Vagina (tissue), 2 donors: ENCODE results near the gene PCDHGB6. TPM values are rescaled to one million over a fixed set of nuclear protein-coding genes. Genes with fewer than 3 reads are reported as not detected.
"Not testable (repeated sequence)": the region's sequence is repeated elsewhere in the genome, so short reads cannot be mapped to it uniquely, and the experiment has no call there.

ENCODE experiments used
- DNase-seq, 2 donors: peaks; one replicate each; pipeline ENCODE4 v3.0.0-alpha.2; 2017; ENCODE audit errors: extremely low spot score in 2 of 2
- H3K27ac ChIP-seq: fragments of 200-600 bp; sonication (generic); one replicate; pipeline ENCODE4 v1.5.1; 2019
- H3K27me3 ChIP-seq: fragments of 200-600 bp; sonication (generic); one replicate; pipeline ENCODE4 v1.5.1; 2019
- H3K36me3 ChIP-seq, 2 donors: fragments of 200-600 bp; sonication (generic); one replicate each; pipeline ENCODE4 v1.5.1; 2017 to 2019
- H3K4me1 ChIP-seq: fragments of 200-600 bp; sonication (generic); one replicate; pipeline ENCODE4 v1.5.1; 2019
- H3K4me3 ChIP-seq, 2 donors: fragments of 200-600 bp; sonication (generic); 1 replicate in 1 of 2; 2 replicates in 1 of 2; pipeline ENCODE4 v1.5.1; 2016 to 2019
- H3K9me3 ChIP-seq: fragments of 200-600 bp; sonication (generic); one replicate; pipeline ENCODE4 v1.5.1; 2019
- POLR2A ChIP-seq, 2 donors: fragments of 450-650 bp; IDR thresholded peaks; one replicate each; pipeline ENCODE4 v1.6.1; 2017; ENCODE audit warnings: antibody characterized with exemption in 2 of 2, mild to moderate bottlenecking in 2 of 2, moderate library complexity in 2 of 2
- POLR2AphosphoS5 ChIP-seq, 2 donors: sonication (generic); formaldehyde crosslinking; IDR thresholded peaks; one replicate each; pipeline ENCODE4 v1.9.0; 2017; ENCODE audit warnings: antibody characterized with exemption in 2 of 2, mild to moderate bottlenecking in 2 of 2, low read depth in 1 of 2; ENCODE audit not compliant: insufficient read depth in 1 of 2
- intact Hi-C: fragments of 100-400 bp; cut with DNase I; formaldehyde crosslinking; loops from one replicate; pipeline ENCODE4 v1.15.1; 2023
- total RNA-seq: library from RNA; depleted of rRNA; stranded (reverse); fragments of >200 nt; gene quantifications from one replicate; pipeline ENCODE4 v1.2.3, GENCODE V29; 2016
- TF ChIP-seq, protein P1 (sequence below), 3 experiments: fragments of 450-650 bp in 2 of 3; fragments of 200-600 bp in 1 of 3; sonication (generic) in 1 of 3; IDR thresholded peaks; one replicate each; pipeline ENCODE4 v1.5.1; 2017 to 2019; ENCODE audit warnings: antibody characterized with exemption in 3 of 3, mild to moderate bottlenecking in 2 of 3, moderate library complexity in 2 of 3

Gene PCDHGB6
- total RNA-seq, 1 donor from 2014 or later = 12.5 TPM

- Histone ChIP-seq H3K4me1 (no peaks in the 10 kb centered on the region), H3K36me3 (peaks cover 0 to 6% of the 10 kb centered on the region in 2 donors), H3K9me3 (peaks cover 61% of the 10 kb centered on the region), H3K27ac (no peak overlapping the region), H3K4me3 (peak overlapping the region in 1 of 2 donors; percentile 10), H3K27me3 (no peaks in the 10 kb centered on the region)
- DNase-seq = no peak
- intact Hi-C loops = no loop called here
- TF ChIP-seq, protein P1, sequence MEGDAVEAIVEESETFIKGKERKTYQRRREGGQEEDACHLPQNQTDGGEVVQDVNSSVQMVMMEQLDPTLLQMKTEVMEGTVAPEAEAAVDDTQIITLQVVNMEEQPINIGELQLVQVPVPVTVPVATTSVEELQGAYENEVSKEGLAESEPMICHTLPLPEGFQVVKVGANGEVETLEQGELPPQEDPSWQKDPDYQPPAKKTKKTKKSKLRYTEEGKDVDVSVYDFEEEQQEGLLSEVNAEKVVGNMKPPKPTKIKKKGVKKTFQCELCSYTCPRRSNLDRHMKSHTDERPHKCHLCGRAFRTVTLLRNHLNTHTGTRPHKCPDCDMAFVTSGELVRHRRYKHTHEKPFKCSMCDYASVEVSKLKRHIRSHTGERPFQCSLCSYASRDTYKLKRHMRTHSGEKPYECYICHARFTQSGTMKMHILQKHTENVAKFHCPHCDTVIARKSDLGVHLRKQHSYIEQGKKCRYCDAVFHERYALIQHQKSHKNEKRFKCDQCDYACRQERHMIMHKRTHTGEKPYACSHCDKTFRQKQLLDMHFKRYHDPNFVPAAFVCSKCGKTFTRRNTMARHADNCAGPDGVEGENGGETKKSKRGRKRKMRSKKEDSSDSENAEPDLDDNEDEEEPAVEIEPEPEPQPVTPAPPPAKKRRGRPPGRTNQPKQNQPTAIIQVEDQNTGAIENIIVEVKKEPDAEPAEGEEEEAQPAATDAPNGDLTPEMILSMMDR (IDR thresholded peaks at IDR 0.05) = no peak
- TF ChIP-seq POLR2AphosphoS5 (IDR thresholded peaks at IDR 0.05; ENCODE audit: insufficient read depth in 1 of 2, low read depth in 1 of 2) (no peak), POLR2A (IDR thresholded peaks at IDR 0.05) (no peak)
These were observed 23.2 kb upstream of the PCDHGB6 start for GRCh38 chr5:141384471-141385267.

- H3K27me3 ChIP-seq, DNase-seq, H3K27ac ChIP-seq, H3K4me1 ChIP-seq, intact Hi-C loops, H3K36me3 ChIP-seq, H3K4me3 ChIP-seq: not testable (repeated sequence)
- peaks cover 69% of the 10 kb centered on the region for H3K9me3 ChIP-seq
These were observed 20.1 kb upstream of the PCDHGB6 start, which contains the start of gene PCDHGB4 for GRCh38 chr5:141387557-141388311. Gene PCDHGB4 (plus strand): TSS chr5:141387698. CDS start chr5:141387885, 187 bp downstream.

GRCh38 chr5:141388661-141389060, 19.2 kb upstream of the PCDHGB6 start:
- H3K4me3 ChIP-seq = no peak overlapping the region
- H3K4me1 ChIP-seq = no peaks in the 10 kb centered on the region
- DNase-seq = no peak
- intact Hi-C loops = no loop called here
- no peak overlapping the region for H3K27ac ChIP-seq
- no peaks in the 10 kb centered on the region for H3K27me3 ChIP-seq
- no peak for TF ChIP-seq POLR2AphosphoS5 (IDR thresholded peaks at IDR 0.05; ENCODE audit: insufficient read depth in 1 of 2, low read depth in 1 of 2)
- TF ChIP-seq, protein P1 (IDR thresholded peaks at IDR 0.05) = no peak
- TF ChIP-seq POLR2A (IDR thresholded peaks at IDR 0.05) = no peak
- H3K9me3 ChIP-seq = peaks cover 69% of the 10 kb centered on the region
- H3K36me3 ChIP-seq = peaks cover 0 to 9% of the 10 kb centered on the region in 2 donors

DNA sequence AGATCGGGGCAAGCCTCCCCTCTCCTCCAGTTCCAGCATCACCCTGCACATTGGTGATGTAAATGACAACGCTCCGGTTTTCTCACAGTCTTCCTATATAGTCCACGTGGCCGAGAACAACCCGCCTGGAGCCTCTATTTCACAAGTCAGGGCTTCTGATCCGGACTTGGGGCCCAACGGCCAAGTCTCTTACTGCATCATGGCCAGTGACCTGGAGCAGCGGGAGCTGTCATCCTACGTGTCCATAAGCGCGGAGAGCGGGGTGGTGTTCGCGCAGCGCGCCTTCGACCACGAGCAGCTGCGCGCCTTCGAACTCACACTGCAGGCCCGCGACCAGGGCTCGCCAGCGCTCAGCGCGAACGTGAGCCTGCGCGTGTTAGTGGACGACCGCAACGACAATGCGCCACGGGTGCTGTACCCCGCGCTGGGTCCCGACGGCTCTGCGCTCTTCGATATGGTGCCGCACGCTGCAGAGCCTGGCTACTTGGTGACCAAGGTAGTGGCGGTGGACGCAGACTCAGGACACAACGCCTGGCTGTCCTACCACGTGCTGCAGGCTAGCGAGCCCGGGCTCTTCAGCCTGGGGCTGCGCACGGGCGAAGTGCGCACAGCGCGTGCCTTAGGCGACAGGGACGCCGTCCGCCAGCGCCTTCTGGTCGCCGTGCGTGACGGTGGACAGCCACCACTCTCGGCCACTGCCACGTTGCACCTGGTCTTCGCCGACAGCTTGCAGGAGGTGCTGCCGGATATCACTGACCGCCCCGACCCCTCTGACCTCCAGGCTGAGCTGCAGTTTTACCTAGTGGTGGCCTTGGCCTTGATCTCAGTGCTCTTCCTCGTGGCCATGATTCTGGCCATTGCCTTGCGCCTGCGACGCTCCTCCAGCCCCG, 18.4 kb upstream of the PCDHGB6 start:
- Histone ChIP-seq H3K4me1 (no peaks in the 10 kb centered on the region), H3K4me3 (no peak overlapping the region), H3K27me3 (no peaks in the 10 kb centered on the region), H3K36me3 (peaks cover 0 to 9% of the 10 kb centered on the region in 2 donors), H3K27ac (no peak overlapping the region), H3K9me3 (peaks cover 71% of the 10 kb centered on the region)
- intact Hi-C loops = no loop called here
- DNase-seq = no peak
- TF ChIP-seq POLR2A (IDR thresholded peaks at IDR 0.05) = no peak
- TF ChIP-seq, protein P1 (IDR thresholded peaks at IDR 0.05) = no peak
- TF ChIP-seq POLR2AphosphoS5 (IDR thresholded peaks at IDR 0.05; ENCODE audit: insufficient read depth in 1 of 2, low read depth in 1 of 2) = no peak
